ENCODE measurements around the gene UBAC2.

Gene UBAC2

GRCh38 chr13:99425485-99426341 lies 225.1 kb downstream of the UBAC2 start:
- no peak overlapping the region for H3K4me3 ChIP-seq (ENCODE audit: low read length)
- H3K9ac ChIP-seq (ENCODE audit: low read depth, low read length), result no peak overlapping the region
- H3K4me1 ChIP-seq (ENCODE audit: insufficient read depth, low read length), result no peaks in the 10 kb centered on the region
- no peaks in the 10 kb centered on the region for H3K27me3 ChIP-seq (ENCODE audit: insufficient read depth, low read length)
- H3K27ac ChIP-seq (ENCODE audit: low read length), result no peak overlapping the region
- H3K36me3 ChIP-seq (ENCODE audit: insufficient read depth, low read depth, low read length), result no peaks in the 10 kb centered on the region
- H3K9me3 ChIP-seq (ENCODE audit: insufficient read depth, low read depth, low read length), result no peaks in the 10 kb centered on the region

DNA sequence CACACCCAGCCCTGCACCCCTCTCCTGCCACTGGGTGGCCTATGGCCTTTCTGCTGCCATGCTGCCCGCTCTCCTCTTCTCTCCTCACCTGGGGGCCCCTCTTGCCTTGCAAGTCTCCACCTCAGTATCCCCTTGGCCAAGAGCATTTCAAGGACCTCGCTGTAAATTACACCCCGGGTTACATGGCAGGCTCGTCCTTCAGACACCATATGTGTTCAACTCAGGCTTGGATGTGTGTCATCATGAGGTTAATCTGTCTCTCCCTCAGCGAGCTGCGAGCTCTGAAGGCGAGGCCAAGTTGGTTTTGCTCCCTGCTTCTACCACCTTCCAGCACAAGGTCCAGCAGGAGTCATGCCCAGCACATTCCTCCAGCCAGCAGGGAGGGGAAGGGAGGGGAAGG lies 225.8 kb downstream of the UBAC2 start:
- H3K36me3 ChIP-seq (ENCODE audit: insufficient read depth, low read depth, low read length), result no peaks in the 10 kb centered on the region
- no peak overlapping the region for H3K27ac ChIP-seq (ENCODE audit: low read length)
- H3K4me1 ChIP-seq (ENCODE audit: insufficient read depth, low read length), result no peaks in the 10 kb centered on the region
- no peak overlapping the region for H3K9ac ChIP-seq (ENCODE audit: low read depth, low read length)
- H3K4me3 ChIP-seq (ENCODE audit: low read length), result no peak overlapping the region
- no peaks in the 10 kb centered on the region for H3K27me3 ChIP-seq (ENCODE audit: insufficient read depth, low read length)
- H3K9me3 ChIP-seq (ENCODE audit: insufficient read depth, low read depth, low read length), result no peaks in the 10 kb centered on the region

- H3K27ac ChIP-seq (ENCODE audit: low read length), result no peak overlapping the region
- H3K4me3 ChIP-seq (ENCODE audit: low read length), result no peak overlapping the region
- no peak overlapping the region for H3K9ac ChIP-seq (ENCODE audit: low read depth, low read length)
Observed at GRCh38 chr13:99429670-99430069, 229.0 kb downstream of the UBAC2 start.

GRCh38 chr13:99431927-99432608 lies 231.4 kb downstream of the UBAC2 start:
- Histone ChIP-seq H3K4me3 (ENCODE audit: low read length) (peak overlapping the region; percentile 14; the same call in 1 of the 2 replicates), H3K9ac (ENCODE audit: low read depth, low read length) (no peak overlapping the region), H3K9me3 (ENCODE audit: insufficient read depth, low read depth, low read length) (no peaks in the 10 kb centered on the region), H3K27ac (ENCODE audit: low read length) (no peak overlapping the region), H3K27me3 (ENCODE audit: insufficient read depth, low read length) (no peaks in the 10 kb centered on the region), H3K4me1 (ENCODE audit: insufficient read depth, low read length) (peaks cover 11% of the 10 kb centered on the region; the same call in 1 of the 2 replicates), H3K36me3 (ENCODE audit: insufficient read depth, low read depth, low read length) (no peaks in the 10 kb centered on the region)

More at GRCh38 chr13:99429670-99430069, 229.0 kb downstream of the UBAC2 start:
- H3K9me3 ChIP-seq (ENCODE audit: insufficient read depth, low read depth, low read length), result no peaks in the 10 kb centered on the region
- H3K27me3 ChIP-seq (ENCODE audit: insufficient read depth, low read length), result no peaks in the 10 kb centered on the region
- H3K4me1 ChIP-seq (ENCODE audit: insufficient read depth, low read length), result peaks cover 11% of the 10 kb centered on the region; the same call in 1 of the 2 replicates
- H3K36me3 ChIP-seq (ENCODE audit: insufficient read depth, low read depth, low read length), result no peaks in the 10 kb centered on the region

DNA sequence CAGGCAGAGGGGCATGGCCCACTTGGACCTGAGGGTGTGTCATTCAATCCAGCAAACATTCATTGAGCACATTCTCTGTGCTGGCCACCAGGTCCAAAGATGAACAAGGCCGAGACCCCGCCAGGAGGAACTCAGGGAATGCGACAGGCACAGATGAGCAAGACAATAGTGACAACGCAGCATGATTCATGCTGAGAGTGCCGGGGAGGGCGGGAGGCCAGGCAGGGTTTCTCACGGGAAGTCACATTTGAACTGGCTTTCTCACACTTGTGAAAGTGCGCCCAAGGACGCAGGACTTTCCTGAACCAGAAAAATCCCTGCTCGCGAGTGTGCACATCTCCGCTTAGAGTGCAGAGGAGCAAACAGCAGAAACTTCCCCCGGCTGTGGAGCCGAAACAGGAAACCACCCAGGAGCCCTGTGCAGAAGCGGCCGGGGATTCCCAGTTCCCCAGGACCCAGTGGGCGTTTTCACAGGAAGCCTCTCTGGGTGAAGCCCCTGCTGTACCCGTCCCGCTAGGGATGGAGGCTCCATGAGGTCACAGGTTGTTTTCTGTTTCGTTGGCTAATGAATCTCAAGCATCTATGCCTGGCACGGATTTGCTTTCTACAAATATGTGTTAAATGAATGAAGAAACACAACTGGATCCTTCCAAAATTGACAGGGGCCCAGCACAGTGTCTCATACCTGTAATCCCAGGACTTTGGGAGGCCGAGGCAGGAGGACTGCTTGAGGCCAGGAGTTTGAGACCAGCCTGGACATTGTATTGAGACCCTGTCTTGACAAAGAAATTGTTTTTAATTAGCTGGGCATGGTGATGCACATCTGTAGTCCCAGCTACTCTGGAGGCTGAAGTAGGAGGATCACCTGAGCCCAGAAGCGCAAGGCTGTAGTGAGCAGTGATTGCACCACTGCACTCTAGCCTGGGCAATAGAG lies 232.2 kb downstream of the UBAC2 start:
- H3K9me3 ChIP-seq (ENCODE audit: insufficient read depth, low read depth, low read length), result no peaks in the 10 kb centered on the region
- no peak overlapping the region for H3K9ac ChIP-seq (ENCODE audit: low read depth, low read length)
- H3K27me3 ChIP-seq (ENCODE audit: insufficient read depth, low read length), result no peaks in the 10 kb centered on the region
- no peak overlapping the region for H3K27ac ChIP-seq (ENCODE audit: low read length)
- peak overlapping the region; percentile 14; the same call in 1 of the 2 replicates for H3K4me3 ChIP-seq (ENCODE audit: low read length)
- no peaks in the 10 kb centered on the region for H3K36me3 ChIP-seq (ENCODE audit: insufficient read depth, low read depth, low read length)
- peaks cover 11% of the 10 kb centered on the region; the same call in 1 of the 2 replicates for H3K4me1 ChIP-seq (ENCODE audit: insufficient read depth, low read length)

GRCh38 chr13:99433543-99434075 lies 233.0 kb downstream of the UBAC2 start:
- no peaks in the 10 kb centered on the region for H3K36me3 ChIP-seq (ENCODE audit: insufficient read depth, low read depth, low read length)

GRCh38 chr13:99434258-99434788 lies 233.7 kb downstream of the UBAC2 start:
- Histone ChIP-seq H3K4me3 (ENCODE audit: low read length) (no peak overlapping the region), H3K36me3 (ENCODE audit: insufficient read depth, low read depth, low read length) (no peaks in the 10 kb centered on the region), H3K27me3 (ENCODE audit: insufficient read depth, low read length) (no peaks in the 10 kb centered on the region), H3K9me3 (ENCODE audit: insufficient read depth, low read depth, low read length) (no peaks in the 10 kb centered on the region), H3K9ac (ENCODE audit: low read depth, low read length) (no peak overlapping the region), H3K4me1 (ENCODE audit: insufficient read depth, low read length) (peaks cover 11% of the 10 kb centered on the region; the same call in 1 of the 2 replicates), H3K27ac (ENCODE audit: low read length) (no peak overlapping the region)

More at GRCh38 chr13:99433543-99434075, 233.0 kb downstream of the UBAC2 start:
- Histone ChIP-seq H3K27ac (ENCODE audit: low read length) (no peak overlapping the region), H3K27me3 (ENCODE audit: insufficient read depth, low read length) (no peaks in the 10 kb centered on the region), H3K9ac (ENCODE audit: low read depth, low read length) (no peak overlapping the region), H3K4me1 (ENCODE audit: insufficient read depth, low read length) (peaks cover 11% of the 10 kb centered on the region; the same call in 1 of the 2 replicates), H3K9me3 (ENCODE audit: insufficient read depth, low read depth, low read length) (no peaks in the 10 kb centered on the region), H3K4me3 (ENCODE audit: low read length) (no peak overlapping the region)

DNA sequence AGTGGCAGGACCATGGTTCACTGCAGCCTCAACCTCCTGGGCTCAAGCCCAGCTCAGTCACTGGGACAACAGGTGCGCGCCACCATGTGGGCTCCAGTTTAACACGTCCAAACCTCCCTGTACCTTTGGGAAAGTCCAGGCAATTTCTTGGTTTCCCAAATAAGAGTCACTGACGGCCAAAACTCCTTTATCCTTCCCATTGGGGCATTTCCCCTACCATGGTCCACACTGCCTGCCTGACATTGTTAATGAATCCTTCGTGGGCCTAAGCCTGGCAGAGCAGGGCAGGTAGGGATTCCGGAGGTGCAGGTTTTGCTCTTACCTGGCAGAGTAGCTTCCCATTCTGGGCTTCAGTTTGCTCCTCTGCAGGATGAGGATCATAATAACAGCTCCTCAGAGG lies 234.5 kb downstream of the UBAC2 start:
- Histone ChIP-seq H3K9ac (ENCODE audit: low read depth, low read length) (no peak overlapping the region), H3K9me3 (ENCODE audit: insufficient read depth, low read depth, low read length) (no peaks in the 10 kb centered on the region), H3K27ac (ENCODE audit: low read length) (no peak overlapping the region), H3K4me3 (ENCODE audit: low read length) (no peak overlapping the region), H3K36me3 (ENCODE audit: insufficient read depth, low read depth, low read length) (no peaks in the 10 kb centered on the region), H3K27me3 (ENCODE audit: insufficient read depth, low read length) (no peaks in the 10 kb centered on the region), H3K4me1 (ENCODE audit: insufficient read depth, low read length) (peaks cover 13% of the 10 kb centered on the region)

GRCh38 chr13:99435998-99436397 lies 235.3 kb downstream of the UBAC2 start:
- no peak overlapping the region for H3K4me3 ChIP-seq (ENCODE audit: low read length)
- H3K4me1 ChIP-seq (ENCODE audit: insufficient read depth, low read length), result peaks cover 21% of the 10 kb centered on the region
- H3K9me3 ChIP-seq (ENCODE audit: insufficient read depth, low read depth, low read length), result no peaks in the 10 kb centered on the region
- no peak overlapping the region for H3K27ac ChIP-seq (ENCODE audit: low read length)
- no peaks in the 10 kb centered on the region for H3K27me3 ChIP-seq (ENCODE audit: insufficient read depth, low read length)
- H3K36me3 ChIP-seq (ENCODE audit: insufficient read depth, low read depth, low read length), result no peaks in the 10 kb centered on the region
- H3K9ac ChIP-seq (ENCODE audit: low read depth, low read length), result no peak overlapping the region
